ENCODE data around the gene RPL36.

DNA sequence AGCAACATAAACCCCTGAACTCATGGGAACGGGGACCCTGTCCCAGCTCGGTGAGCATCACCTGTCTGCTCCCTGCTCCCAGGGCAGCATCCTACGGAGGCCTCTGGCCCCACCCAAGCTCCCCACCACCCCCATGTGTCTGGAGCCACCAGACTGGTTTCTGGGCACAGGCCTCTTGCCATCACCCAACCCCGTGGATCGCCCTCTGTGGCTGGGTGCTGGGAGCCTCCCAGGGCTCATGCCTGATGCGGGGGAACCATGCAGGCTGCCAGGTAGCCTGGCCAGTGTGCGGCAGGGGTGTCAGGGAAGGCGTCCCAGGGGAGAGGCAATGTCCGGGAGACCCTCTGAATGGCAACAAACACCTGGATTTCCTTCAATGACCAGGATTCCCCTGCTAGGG, 12.5 kb upstream of the RPL36 start:
- TF ChIP-seq, protein P1, sequence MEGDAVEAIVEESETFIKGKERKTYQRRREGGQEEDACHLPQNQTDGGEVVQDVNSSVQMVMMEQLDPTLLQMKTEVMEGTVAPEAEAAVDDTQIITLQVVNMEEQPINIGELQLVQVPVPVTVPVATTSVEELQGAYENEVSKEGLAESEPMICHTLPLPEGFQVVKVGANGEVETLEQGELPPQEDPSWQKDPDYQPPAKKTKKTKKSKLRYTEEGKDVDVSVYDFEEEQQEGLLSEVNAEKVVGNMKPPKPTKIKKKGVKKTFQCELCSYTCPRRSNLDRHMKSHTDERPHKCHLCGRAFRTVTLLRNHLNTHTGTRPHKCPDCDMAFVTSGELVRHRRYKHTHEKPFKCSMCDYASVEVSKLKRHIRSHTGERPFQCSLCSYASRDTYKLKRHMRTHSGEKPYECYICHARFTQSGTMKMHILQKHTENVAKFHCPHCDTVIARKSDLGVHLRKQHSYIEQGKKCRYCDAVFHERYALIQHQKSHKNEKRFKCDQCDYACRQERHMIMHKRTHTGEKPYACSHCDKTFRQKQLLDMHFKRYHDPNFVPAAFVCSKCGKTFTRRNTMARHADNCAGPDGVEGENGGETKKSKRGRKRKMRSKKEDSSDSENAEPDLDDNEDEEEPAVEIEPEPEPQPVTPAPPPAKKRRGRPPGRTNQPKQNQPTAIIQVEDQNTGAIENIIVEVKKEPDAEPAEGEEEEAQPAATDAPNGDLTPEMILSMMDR (conservative IDR thresholded peaks at IDR 0.05; ENCODE audit: low read length) = no peak
- no peak for TF ChIP-seq EZH2phosphoT487 (IDR thresholded peaks at IDR 0.05; ENCODE audit: borderline replicate concordance)

All from Loucy (cell line).